ENCODE measurements around the gene QARS1.

DNA sequence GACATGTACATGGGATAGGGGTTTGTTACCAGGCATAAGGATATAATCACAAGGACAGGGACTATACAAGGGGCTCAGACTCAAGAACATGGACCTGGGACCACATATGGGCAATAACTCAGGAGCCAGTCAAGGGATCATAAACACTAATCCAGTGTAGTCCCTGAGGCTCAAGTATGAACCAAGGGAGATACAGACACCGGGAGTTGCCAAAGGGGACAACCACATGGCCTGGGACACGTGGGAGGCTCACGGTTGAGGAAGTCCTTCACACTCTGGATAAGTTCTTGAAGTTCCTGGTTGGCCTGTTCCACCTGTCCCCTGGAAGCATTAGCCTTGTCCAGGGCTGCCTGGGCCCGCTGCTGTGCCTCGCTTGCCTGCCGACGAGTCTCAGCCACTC is 17.9 kb upstream of the QARS1 start:
- TF ChIP-seq, protein P1, sequence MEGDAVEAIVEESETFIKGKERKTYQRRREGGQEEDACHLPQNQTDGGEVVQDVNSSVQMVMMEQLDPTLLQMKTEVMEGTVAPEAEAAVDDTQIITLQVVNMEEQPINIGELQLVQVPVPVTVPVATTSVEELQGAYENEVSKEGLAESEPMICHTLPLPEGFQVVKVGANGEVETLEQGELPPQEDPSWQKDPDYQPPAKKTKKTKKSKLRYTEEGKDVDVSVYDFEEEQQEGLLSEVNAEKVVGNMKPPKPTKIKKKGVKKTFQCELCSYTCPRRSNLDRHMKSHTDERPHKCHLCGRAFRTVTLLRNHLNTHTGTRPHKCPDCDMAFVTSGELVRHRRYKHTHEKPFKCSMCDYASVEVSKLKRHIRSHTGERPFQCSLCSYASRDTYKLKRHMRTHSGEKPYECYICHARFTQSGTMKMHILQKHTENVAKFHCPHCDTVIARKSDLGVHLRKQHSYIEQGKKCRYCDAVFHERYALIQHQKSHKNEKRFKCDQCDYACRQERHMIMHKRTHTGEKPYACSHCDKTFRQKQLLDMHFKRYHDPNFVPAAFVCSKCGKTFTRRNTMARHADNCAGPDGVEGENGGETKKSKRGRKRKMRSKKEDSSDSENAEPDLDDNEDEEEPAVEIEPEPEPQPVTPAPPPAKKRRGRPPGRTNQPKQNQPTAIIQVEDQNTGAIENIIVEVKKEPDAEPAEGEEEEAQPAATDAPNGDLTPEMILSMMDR (conservative IDR thresholded peaks at IDR 0.05; ENCODE audit: low read length) = no peak
- no peak for TF ChIP-seq EZH2phosphoT487 (IDR thresholded peaks at IDR 0.05; ENCODE audit: borderline replicate concordance, low read depth, low read length)

Measured in OCI-LY7 (cell line).